GM12878 (cell line): ENCODE results near the gene PTBP1. TPM values are rescaled to one million over a fixed set of nuclear protein-coding genes. Genes with fewer than 3 reads are reported as not detected.

ENCODE experiments used
- ATAC-seq: fragments of 200-7000 bp; cut with Tn5 transposase; 3 replicates; pipeline ENCODE4 v1.9.1; 2020; ENCODE audit warnings: mild to moderate bottlenecking, moderate library complexity
- BruUV-seq: library from RNA; stranded (reverse); fragments of 400-500 nt; replicated peaks from 2 replicates; lab custom pipeline; 2021; lab: Mats Ljungman, UMichigan
- CTCF ChIA-PET: fragments of 300-600 bp; sonication (Branson Sonifier 250); formaldehyde crosslinking; extraction: SDS; loops from one replicate; lab custom pipeline; 2021; ENCODE audit warnings: inconsistent platforms; lab: Yijun Ruan, JAX
- POLR2A ChIA-PET: fragments of 350-600 bp; formaldehyde crosslinking; extraction: SDS; loops from one replicate; lab custom pipeline; 2021; ENCODE audit warnings: inconsistent platforms; lab: Charles Lee
- RAD21 ChIA-PET: fragments of 300-600 bp; sonication (Branson Sonifier 250); formaldehyde crosslinking; loops from one replicate; lab custom pipeline; 2023; ENCODE audit warnings: antibody characterized with exemption; ENCODE audit not compliant: unreplicated experiment; lab: Charles Lee
- SMC1A ChIA-PET: fragments of 300-600 bp; sonication (Branson Sonifier 250); formaldehyde crosslinking; loops from one replicate; lab custom pipeline; 2023; ENCODE audit not compliant: unreplicated experiment, uncharacterized antibody; lab: Charles Lee
- DNase-seq: peaks from one replicate; pipeline ENCODE4 v3.0.0-alpha.2; 2011; ENCODE audit warnings: low read depth, low spot score
- FAIRE-seq: peaks from 3 replicates; lab custom pipeline; 2011; peaks lifted over from hg19 to GRCh38; lab: Jason Lieb, UNC
- H2AFZ ChIP-seq: 2 replicates; pipeline ENCODE4 v1.6.0; 2011; ENCODE audit warnings: low read depth, low read length, control low read depth; ENCODE audit not compliant: control insufficient read depth
- H3K27ac ChIP-seq: 2 replicates; pipeline ENCODE4 v1.5.1; 2011; ENCODE audit warnings: control low read depth; ENCODE audit not compliant: control insufficient read depth, insufficient read depth
- H3K27me3 ChIP-seq, 2 experiments: replicated peaks in 1 of 2; 2 replicates each; pipeline versions ENCODE4 v1.6.0 to v1.6.1; 2011; ENCODE audit warnings: low read length in 1 of 2; ENCODE audit not compliant: control insufficient read depth in 2 of 2, insufficient read depth in 2 of 2
- H3K36me3 ChIP-seq, 2 experiments: 2 replicates each; pipeline ENCODE4 v1.5.1; 2011; ENCODE audit warnings: low read length in 1 of 2; ENCODE audit not compliant: control insufficient read depth in 2 of 2, insufficient read depth in 2 of 2
- H3K4me1 ChIP-seq: 2 replicates; pipeline ENCODE4 v1.6.1; 2011; ENCODE audit warnings: mild to moderate bottlenecking, low read length, moderate library complexity, mixed read lengths; ENCODE audit not compliant: control insufficient read depth, insufficient read depth
- H3K4me2 ChIP-seq: 2 replicates; pipeline ENCODE4 v1.6.0; 2011; ENCODE audit warnings: control low read depth; ENCODE audit not compliant: control insufficient read depth, insufficient read depth
- H3K4me3 ChIP-seq: fragments of 200-600 bp; sonication (generic); 2 replicates; pipeline ENCODE4 v1.5.1; 2016
- H3K79me2 ChIP-seq: 2 replicates; pipeline ENCODE4 v1.6.0; 2011; ENCODE audit warnings: low read length; ENCODE audit not compliant: control insufficient read depth, insufficient read depth
- H3K9ac ChIP-seq: 2 replicates; pipeline ENCODE4 v1.8.0; 2011; ENCODE audit warnings: low read length, control low read depth, mixed read lengths; ENCODE audit not compliant: control insufficient read depth, insufficient read depth
- H3K9me3 ChIP-seq: replicated peaks from 3 replicates; pipeline ENCODE4 v1.5.1; 2011; ENCODE audit warnings: mild to moderate bottlenecking, low read length; ENCODE audit not compliant: control insufficient read depth, insufficient read depth
- H4K20me1 ChIP-seq: 2 replicates; pipeline ENCODE4 v1.6.0; 2011; ENCODE audit not compliant: control insufficient read depth, insufficient read depth
- ASH2L ChIP-seq: fragments of 300-600, 200-600 bp; sonication (generic); IDR thresholded peaks from 2 replicates; pipeline ENCODE4 v1.6.1; 2017; ENCODE audit warnings: low read depth, mild to moderate bottlenecking, borderline replicate concordance
- BCL11A ChIP-seq: IDR thresholded peaks from 2 replicates; pipeline ENCODE4 v1.6.1; 2011; ENCODE audit warnings: low read depth, low read length
- BCL3 ChIP-seq: IDR thresholded peaks from 2 replicates; pipeline ENCODE4 v1.6.1; 2011; ENCODE audit warnings: borderline replicate concordance, low read depth, mild to moderate bottlenecking, moderate library complexity, low read length; ENCODE audit not compliant: insufficient read depth, poor library complexity, severe bottlenecking
- NFIC ChIP-seq: IDR thresholded peaks from 2 replicates; pipeline ENCODE4 v1.6.1; 2012; ENCODE audit warnings: low read depth, mild to moderate bottlenecking, inconsistent platforms, low read length, moderate library complexity
- POLR2A ChIP-seq: IDR thresholded peaks from 2 replicates; pipeline ENCODE4 v1.6.1; 2011; ENCODE audit warnings: low read depth, mild to moderate bottlenecking, low read length
- TARDBP ChIP-seq: IDR thresholded peaks from 2 replicates; pipeline ENCODE4 v1.6.1; 2016; ENCODE audit warnings: borderline replicate concordance
- WGBS: methylation state at CpG from one replicate; pipeline ENCODE4 v1.1.6; 2016; ENCODE audit warnings: low lambda C conversion rate; ENCODE audit not compliant: insufficient replicate concordance, insufficient coverage; ENCODE audit errors: missing lambda C conversion rate; 5-methylcytosine and 5-hydroxymethylcytosine counted together
- in situ Hi-C: fragments of 300-500 bp; cut with MboI; formaldehyde crosslinking; loops from 9 replicates; pipeline ENCODE4 v1.14.3; 2018; ENCODE audit warnings: mixed read lengths
- intact Hi-C: fragments of 100-400 bp; cut with micrococcal nuclease; formaldehyde crosslinking; loops from one replicate; pipeline ENCODE4 v1.14.2; 2022; ENCODE audit not compliant: unreplicated experiment
- polyA plus RNA-seq, 11 experiments: library from polyadenylated mRNA; depleted of rRNA in 4 of 11; unstranded in 6 of 11; stranded (reverse) in 5 of 11; fragments of >200 nt; fragmentation: Nextera tagmentation in 4 of 11; fragmentation: Illumina TruSeq in 1 of 11; extraction: Ambion mirVana in 4 of 11; extraction: Trizol in 1 of 11; gene quantifications; 1 replicate in 1 of 11; 2 replicates in 10 of 11; pipeline versions ENCODE4 v1.2.1 to v1.2.3, GENCODE V29; 2011 to 2016; ENCODE audit warnings: inconsistent platforms in 2 of 11, missing spikeins in 2 of 11, low read depth in 1 of 11
- total RNA-seq, 4 experiments: library from RNA; depleted of rRNA in 3 of 4; stranded (reverse); fragments of >200 nt in 3 of 4; fragmentation: Illumina TruSeq in 1 of 4; extraction: Trizol in 1 of 4; gene quantifications; 2 replicates each; pipeline versions ENCODE4 v1.2.1 to v1.2.3, GENCODE V29; 2013 to 2021

Gene PTBP1
- total and polyA plus RNA-seq, 10 of the 15 experiments (the other 5 are each of a cell fraction or from before 2014, with no cell fraction given), result 13.1 to 532 (median 217) TPM

DNA sequence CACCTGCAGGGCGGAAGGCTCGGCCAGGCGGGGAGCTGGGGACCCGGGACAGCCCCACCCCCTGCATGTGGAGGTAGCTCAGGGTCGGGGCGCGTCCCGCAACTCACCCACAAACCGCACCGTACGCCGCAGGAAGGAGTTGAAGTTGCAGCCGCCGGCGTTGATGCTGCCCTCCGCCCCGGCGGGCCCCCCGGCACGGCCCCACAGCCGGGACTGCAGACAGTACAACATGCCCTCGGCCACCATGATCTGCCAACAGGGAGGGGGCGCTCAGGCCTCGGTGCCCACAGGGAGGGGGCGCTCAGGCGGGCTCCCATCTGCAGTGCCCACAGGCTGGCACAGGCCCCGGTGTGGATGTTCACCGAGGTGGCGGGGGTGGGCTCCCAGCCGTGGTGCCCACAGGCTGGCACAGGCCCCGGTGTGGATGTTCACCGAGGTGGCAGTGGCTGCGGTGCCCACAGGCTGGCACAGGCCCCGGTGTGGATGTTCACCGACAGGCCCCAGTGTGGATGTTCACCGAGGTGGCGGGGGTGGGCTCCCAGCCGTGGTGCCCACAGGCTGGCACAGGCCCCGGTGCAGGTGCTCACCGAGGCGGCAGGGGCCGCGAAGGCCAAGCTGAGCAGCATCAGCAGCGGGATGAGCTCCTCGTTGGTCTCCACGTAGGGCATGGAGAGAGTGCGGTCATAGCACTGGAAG lies 18.0 kb downstream of the PTBP1 start:
- no peaks in the 10 kb centered on the region for H3K79me2 ChIP-seq
- H3K9me3 ChIP-seq, result no peaks in the 10 kb centered on the region; the same call in 2 of the 3 replicates
- in situ Hi-C loops (no loop called here), intact Hi-C loops (no loop called here)
- ChIA-PET RAD21 (no interaction called here), SMC1A (no interaction called here), POLR2A (interaction anchor here (0.7 kb wide), 1 partner anchor 39 kb away, joined by 3 read pairs; no protein-coding TSS in a partner anchor), CTCF (no interaction called here)
- peaks cover 12 to 18% of the 10 kb centered on the region in 2 experiments; a peak in 3 of 4 replicates for H3K36me3 ChIP-seq
- WGBS, result 98% methylated on average over 41 of the region's 47 CpGs
- H2AFZ ChIP-seq, result no peak overlapping the region
- no peak overlapping the region for H3K4me2 ChIP-seq
- peak; percentile 9 for ATAC-seq
- H3K9ac ChIP-seq, result no peak overlapping the region
- no peaks in the 10 kb centered on the region for H4K20me1 ChIP-seq
- no TSS peak for BruUV-seq
- no peaks in the 10 kb centered on the region for H3K27me3 ChIP-seq
- no peak for FAIRE-seq
- TF ChIP-seq TARDBP (no peak), POLR2A (peak; percentile 32), BCL3 (peak; percentile 16), NFIC (no peak), BCL11A (no peak), ASH2L (no peak)
- H3K4me1 ChIP-seq, result no peaks in the 10 kb centered on the region
- no peak overlapping the region for H3K4me3 ChIP-seq
- H3K27ac ChIP-seq, result no peak overlapping the region
- no peak for DNase-seq
